ENCODE measurements around the gene LMF1.

The LMF1 gene

GRCh38 chr16:974001-974601 is 3.3 kb upstream of the LMF1 start:
- no peak for DNase-seq (ENCODE audit: extremely low spot score, insufficient read length, low read depth)
- FAIRE-seq = no peak

DNA sequence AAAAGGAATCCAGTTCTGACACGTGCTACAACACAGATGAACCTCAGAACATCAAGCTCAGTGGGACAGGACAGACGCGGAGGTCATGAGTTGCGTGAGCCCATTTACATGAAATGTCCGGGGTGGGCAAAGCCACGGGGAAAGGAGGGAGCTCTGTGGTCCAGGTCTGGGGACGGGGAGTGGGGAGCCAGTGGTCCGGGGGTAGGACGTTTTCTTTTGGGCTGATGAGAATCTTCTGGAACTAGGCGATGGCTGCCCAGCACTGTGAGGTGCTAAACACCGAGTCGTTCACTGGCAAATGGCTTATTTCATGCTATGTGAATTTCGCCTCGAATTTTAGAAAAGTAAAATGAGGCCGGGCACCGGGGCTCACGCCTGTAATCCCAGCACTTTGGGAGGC is 2.6 kb upstream of the LMF1 start:
- no peak for DNase-seq (ENCODE audit: extremely low spot score, insufficient read length, low read depth)
- FAIRE-seq = no peak

- no peak for DNase-seq (ENCODE audit: extremely low spot score, insufficient read length, low read depth)
- no peak for FAIRE-seq
Observed at GRCh38 chr16:972316-973002, 1.7 kb upstream of the LMF1 start.

DNA sequence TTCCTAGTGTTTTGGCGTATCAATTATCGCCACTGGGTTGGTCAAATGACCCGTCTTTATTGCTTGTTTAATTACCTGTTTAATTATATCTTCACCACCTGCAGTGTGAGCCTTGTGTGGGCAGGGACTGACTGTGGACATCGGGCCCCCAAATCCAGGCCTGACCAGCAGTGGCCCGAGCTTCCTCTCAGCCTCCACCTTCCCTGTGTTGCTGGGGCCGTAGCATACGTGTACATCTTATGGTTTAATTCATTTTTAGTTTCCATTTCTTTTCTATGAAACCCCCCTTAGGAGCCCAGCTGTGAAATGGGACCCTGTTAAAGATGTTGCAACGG is 1.2 kb upstream of the LMF1 start:
- DNase-seq (ENCODE audit: extremely low spot score, insufficient read length, low read depth) (no peak), FAIRE-seq (no peak)

- no peak for DNase-seq (ENCODE audit: extremely low spot score, insufficient read length, low read depth)
- FAIRE-seq = no peak
Observed at GRCh38 chr16:971582-971905, 760 bp upstream of the LMF1 start.

- no peak for DNase-seq (ENCODE audit: extremely low spot score, insufficient read length, low read depth)
- no peak for FAIRE-seq
Observed at GRCh38 chr16:970386-970765, 408 bp downstream of the LMF1 start.

GRCh38 chr16:969508-970385 is 1.0 kb downstream of the LMF1 start:
- DNase-seq (ENCODE audit: extremely low spot score, insufficient read length, low read depth) (no peak), FAIRE-seq (no peak)

DNA sequence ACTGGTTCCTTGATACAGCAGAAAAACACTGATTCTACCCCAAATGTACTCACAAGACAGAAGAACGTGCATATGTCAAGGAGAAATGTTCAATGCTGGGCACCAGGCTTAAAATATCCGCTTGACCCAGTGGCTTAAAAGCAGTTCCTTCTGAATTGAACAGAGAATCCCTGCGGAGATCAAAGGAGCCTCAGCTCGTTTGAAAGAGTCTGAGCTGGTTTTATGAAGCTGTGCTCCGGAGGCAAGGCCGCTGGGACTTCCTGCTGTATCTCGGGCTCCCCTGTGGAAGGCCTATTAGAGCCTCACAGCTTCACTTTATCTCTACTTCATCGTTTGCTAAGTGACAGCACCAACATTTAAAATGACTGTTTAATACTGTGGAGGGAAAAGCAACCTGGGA is 2.2 kb downstream of the LMF1 start:
- FAIRE-seq (no peak), DNase-seq (ENCODE audit: extremely low spot score, insufficient read length, low read depth) (no peak)

DNA sequence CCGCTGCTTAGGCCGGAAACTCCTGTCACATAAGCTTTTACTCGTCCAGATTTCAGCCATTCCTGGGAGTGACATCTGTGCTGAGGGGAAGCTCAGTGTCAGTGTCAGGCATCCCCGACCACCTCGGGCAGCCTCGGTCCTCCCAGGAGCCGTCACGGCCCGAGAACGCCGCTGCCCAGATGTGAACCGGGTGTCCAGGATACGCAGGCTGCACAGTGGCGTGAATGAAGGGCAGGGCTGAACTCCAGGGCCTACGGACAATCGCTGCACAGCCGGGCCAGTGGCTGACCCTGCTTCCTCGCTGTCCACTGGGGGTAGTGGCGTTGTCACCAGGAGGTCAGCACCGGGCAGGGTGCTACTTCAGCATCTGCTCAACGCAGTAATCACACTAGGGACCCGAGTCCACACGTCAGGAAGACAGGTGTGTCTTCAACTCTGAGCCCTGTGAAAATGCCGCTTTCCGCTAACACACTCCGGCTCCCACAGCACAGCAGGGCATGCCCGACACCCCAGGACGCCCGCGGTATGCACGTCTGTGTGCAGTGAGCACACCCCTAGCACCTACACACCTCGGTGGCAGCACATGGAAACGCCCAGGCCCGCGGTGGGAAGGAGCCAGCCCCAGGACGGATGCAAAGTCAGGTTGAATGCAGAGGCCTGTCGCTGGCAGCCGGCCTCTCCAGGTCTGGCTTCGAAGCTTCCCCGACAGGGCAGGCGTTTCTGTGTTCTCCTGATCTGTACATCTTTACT is 3.1 kb downstream of the LMF1 start:
- FAIRE-seq (no peak), DNase-seq (ENCODE audit: extremely low spot score, insufficient read length, low read depth) (no peak)

DNA sequence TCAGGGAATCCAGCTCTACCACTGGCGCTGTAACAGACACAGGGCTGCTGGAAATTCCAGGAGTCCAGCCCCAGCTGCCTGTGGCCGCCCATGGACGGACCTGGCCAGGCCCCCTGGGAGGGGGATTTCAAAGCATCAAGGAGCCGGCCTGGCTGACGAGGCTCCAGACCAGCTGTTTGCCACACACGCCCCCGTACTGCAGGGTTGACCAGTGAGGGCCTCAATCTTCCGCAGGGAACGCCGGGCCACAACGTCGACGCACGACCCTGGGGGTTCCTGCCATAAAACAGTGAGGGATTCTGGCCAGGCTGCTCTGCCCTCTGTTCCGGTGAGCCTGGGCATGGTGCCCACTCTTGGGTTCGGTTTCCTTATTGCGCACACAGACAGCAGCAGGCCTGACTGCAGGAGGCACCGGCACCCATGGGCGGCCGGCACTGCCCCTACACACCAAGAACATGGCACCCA is 3.7 kb downstream of the LMF1 start:
- FAIRE-seq = no peak
- no peak for DNase-seq (ENCODE audit: extremely low spot score, insufficient read length, low read depth)

- no peak for FAIRE-seq
- no peak for DNase-seq (ENCODE audit: extremely low spot score, insufficient read length, low read depth)
Observed at GRCh38 chr16:966505-966904, 4.3 kb downstream of the LMF1 start.

DNA sequence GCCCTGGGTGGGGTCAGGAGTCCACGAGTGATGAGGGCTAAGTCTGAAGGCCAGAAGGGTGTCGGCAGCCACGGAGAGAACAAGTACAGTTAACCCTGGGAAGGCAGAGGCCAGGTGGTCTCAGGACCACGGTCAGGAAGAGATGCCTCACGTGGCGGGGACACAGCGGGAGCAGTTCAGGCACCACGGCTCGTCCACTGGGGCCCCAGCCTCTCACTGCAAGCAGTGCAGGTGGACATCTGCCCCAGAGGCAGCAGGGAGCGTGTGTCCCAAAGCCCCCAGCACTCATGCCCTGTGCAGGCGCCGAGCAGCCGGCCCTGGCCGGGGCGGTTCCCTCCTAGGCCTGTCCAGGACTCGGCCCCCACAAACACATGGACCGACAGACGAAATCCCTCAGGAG is 4.7 kb downstream of the LMF1 start:
- DNase-seq (ENCODE audit: extremely low spot score, insufficient read length, low read depth) = no peak
- no peak for FAIRE-seq

GRCh38 chr16:965487-965886 is 5.3 kb downstream of the LMF1 start:
- FAIRE-seq = no peak
- DNase-seq (ENCODE audit: extremely low spot score, insufficient read length, low read depth) = no peak

DNA sequence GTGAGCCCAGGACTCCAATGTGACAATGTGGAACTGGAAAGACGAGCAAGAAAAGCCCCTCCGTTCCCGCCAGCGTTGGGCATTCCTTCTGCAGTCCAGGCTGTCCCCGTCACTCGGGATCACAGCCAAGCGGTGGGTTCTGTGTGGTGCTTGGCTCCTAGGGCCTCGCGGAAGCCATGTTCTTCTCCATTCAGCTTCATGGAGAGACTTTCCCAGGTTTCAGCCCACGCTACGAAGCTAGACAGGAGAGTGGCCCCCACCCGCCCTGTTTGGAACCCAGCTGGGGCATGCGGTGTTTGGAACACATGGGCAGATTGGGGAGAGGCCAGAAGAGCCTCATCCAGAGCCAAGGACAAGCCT is 5.8 kb downstream of the LMF1 start:
- FAIRE-seq (no peak), DNase-seq (ENCODE audit: extremely low spot score, insufficient read length, low read depth) (no peak)

GRCh38 chr16:964356-965035 is 6.3 kb downstream of the LMF1 start:
- no peak for FAIRE-seq

DNA sequence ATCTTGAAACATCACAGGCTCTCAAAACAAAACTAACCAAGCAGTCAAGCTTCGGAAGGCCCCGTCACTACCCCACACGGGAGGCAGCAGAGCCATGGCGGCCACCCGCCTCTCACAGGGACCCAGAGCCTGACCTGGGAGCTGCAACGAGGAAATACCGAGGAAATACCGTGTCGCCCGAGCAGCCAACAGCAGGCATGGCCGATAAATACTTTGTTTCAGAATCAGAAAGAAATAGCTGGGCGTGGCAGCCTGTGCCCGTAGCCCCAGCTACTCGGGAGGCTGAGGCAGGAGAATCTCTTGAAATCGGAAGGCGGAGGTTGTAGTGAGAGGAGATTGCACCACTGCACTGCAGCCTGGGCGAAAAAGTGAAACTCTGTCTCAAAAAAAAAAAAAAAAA is 6.9 kb downstream of the LMF1 start:
- FAIRE-seq (no peak), DNase-seq (ENCODE audit: extremely low spot score, insufficient read length, low read depth) (no peak)

More at GRCh38 chr16:964356-965035, 6.3 kb downstream of the LMF1 start:
- DNase-seq (ENCODE audit: extremely low spot score, insufficient read length, low read depth) = no peak

- FAIRE-seq (no peak), DNase-seq (ENCODE audit: extremely low spot score, insufficient read length, low read depth) (no peak)
Observed at GRCh38 chr16:962901-963814, 7.6 kb downstream of the LMF1 start.

DNA sequence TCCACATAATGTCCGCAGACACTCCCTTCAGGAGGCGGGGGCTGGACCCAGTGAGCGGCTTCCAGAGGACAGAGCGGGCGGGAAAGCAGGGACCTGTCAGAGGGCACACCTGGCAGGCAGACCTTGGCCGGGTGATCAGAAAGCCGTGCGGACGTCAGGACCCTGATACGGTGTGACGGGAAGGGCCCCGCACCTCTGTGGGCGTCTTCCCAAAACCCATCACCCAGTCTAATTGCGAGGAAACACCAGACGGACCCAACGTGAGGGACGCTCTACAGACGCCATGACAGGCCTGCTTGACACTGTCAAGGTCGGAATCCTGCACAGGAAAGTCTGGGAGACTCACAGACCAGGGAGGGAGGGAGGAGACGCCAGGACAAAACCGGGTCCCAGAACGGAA is 8.4 kb downstream of the LMF1 start:
- DNase-seq (ENCODE audit: extremely low spot score, insufficient read length, low read depth) (no peak), FAIRE-seq (no peak)

All from GM18507 (cell line).